Nephron (organoid): ENCODE data around the gene CLIC1.

ENCODE experiments used
- H3K27ac Mint-ChIP-seq, 3 experiments: 2 replicates each; pipeline ENCODE4 v1.8.0; 2020; ENCODE audit warnings: mixed read lengths in 3 of 3, mild to moderate bottlenecking in 2 of 3, moderate library complexity in 1 of 3
- H3K27me3 Mint-ChIP-seq: 2 replicates; pipeline ENCODE4 v1.8.0; 2021; ENCODE audit warnings: low read depth, mild to moderate bottlenecking, moderate library complexity, mixed read lengths
- H3K36me3 Mint-ChIP-seq: 2 replicates; pipeline ENCODE4 v1.8.0; 2020; ENCODE audit warnings: low read depth, mixed read lengths
- H3K4me1 Mint-ChIP-seq: 2 replicates; pipeline ENCODE4 v1.8.0; 2020; ENCODE audit warnings: mixed read lengths
- H3K4me3 Mint-ChIP-seq, 3 experiments: 2 replicates each; pipeline ENCODE4 v1.8.0; 2020; ENCODE audit warnings: mild to moderate bottlenecking in 3 of 3, mixed read lengths in 3 of 3, moderate library complexity in 2 of 3
- H3K9me3 Mint-ChIP-seq: 2 replicates; pipeline ENCODE4 v1.8.0; 2020; ENCODE audit warnings: mixed read lengths
- CTCF ChIP-seq, 3 experiments: fragments of 200-600 bp; sonication (generic); IDR thresholded peaks; one replicate each; pipeline ENCODE4 v1.5.0; 2021; ENCODE audit warnings: antibody characterized with exemption in 3 of 3; ENCODE audit not compliant: unreplicated experiment in 3 of 3

CLIC1 gene

GRCh38 chr6:31760790-31761189, 24.5 kb upstream of the CLIC1 start:
- H3K4me1 Mint-ChIP-seq, result peaks cover 15% of the 10 kb centered on the region
- TF ChIP-seq CTCF (IDR thresholded peaks at IDR 0.05; ENCODE audit: unreplicated experiment in 3 of 3), result no peak
- no peak overlapping the region for H3K27ac Mint-ChIP-seq
- no peaks in the 10 kb centered on the region for H3K9me3 Mint-ChIP-seq
- no peaks in the 10 kb centered on the region for H3K27me3 Mint-ChIP-seq
- H3K36me3 Mint-ChIP-seq, result peaks cover 21% of the 10 kb centered on the region
- H3K4me3 Mint-ChIP-seq, result no peak overlapping the region

- Mint-ChIP-seq H3K4me1 (peaks cover 3% of the 10 kb centered on the region), H3K36me3 (peaks cover 21% of the 10 kb centered on the region), H3K4me3 (no peak overlapping the region), H3K9me3 (no peaks in the 10 kb centered on the region), H3K27me3 (no peaks in the 10 kb centered on the region), H3K27ac (no peak overlapping the region)
- TF ChIP-seq CTCF (IDR thresholded peaks at IDR 0.05; ENCODE audit: unreplicated experiment in 3 of 3), result no peak
These were observed 22.0 kb upstream of the CLIC1 start for GRCh38 chr6:31758281-31758680.

- Mint-ChIP-seq H3K27me3 (no peaks in the 10 kb centered on the region), H3K27ac (no peak overlapping the region), H3K4me3 (no peak overlapping the region)
These were observed 16.5 kb upstream of the CLIC1 start for GRCh38 chr6:31752739-31753319.

GRCh38 chr6:31750411-31751022, 14.2 kb upstream of the CLIC1 start:
- TF ChIP-seq CTCF (IDR thresholded peaks at IDR 0.05; ENCODE audit: unreplicated experiment in 3 of 3), result no peak
- Mint-ChIP-seq H3K4me1 (peaks cover under 1% of the 10 kb centered on the region), H3K27ac (no peak overlapping the region)

More at GRCh38 chr6:31752739-31753319, 16.5 kb upstream of the CLIC1 start:
- Mint-ChIP-seq H3K4me1 (no peaks in the 10 kb centered on the region), H3K9me3 (no peaks in the 10 kb centered on the region), H3K36me3 (no peaks in the 10 kb centered on the region)
- no peak for TF ChIP-seq CTCF (IDR thresholded peaks at IDR 0.05; ENCODE audit: unreplicated experiment in 3 of 3)

DNA sequence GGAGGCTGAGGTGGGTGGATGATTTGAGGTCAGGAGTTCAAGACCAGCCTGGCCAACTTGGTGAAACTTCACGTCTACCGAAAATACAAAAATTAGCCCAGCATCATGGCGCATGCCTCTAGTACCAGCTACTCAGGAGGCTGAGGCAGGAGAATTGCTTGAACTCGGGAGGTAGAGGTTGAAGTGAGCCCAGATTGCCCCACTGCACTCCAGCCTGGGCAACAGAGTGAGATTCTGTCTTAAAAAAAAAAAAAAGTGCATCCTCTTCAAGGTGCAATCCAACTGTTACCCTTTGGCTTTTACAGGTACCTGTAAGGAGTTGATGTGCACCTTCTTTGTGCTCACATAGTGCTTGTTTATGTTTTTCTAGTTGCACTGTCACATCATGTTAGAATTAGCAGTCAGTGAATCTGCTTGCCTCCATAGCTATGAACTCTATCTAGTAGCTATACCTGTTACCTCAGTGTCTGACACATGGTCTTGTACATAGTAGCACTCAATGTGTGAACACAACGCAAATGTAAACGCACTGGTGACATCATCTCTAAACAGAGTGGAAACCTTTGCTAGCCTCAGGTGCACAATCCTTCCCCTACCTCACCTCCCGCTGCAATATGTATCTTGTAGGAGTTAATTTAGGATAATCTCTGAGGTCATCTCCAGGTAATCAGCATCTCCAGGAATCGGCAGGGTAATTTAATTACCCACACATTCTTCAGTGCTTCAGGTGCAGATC, 13.1 kb upstream of the CLIC1 start:
- TF ChIP-seq CTCF (IDR thresholded peaks at IDR 0.05; ENCODE audit: unreplicated experiment in 3 of 3), result no peak
- H3K27ac Mint-ChIP-seq, result no peak overlapping the region
- H3K36me3 Mint-ChIP-seq, result peaks cover 5% of the 10 kb centered on the region
- H3K27me3 Mint-ChIP-seq, result no peaks in the 10 kb centered on the region
- H3K4me3 Mint-ChIP-seq, result no peak overlapping the region
- peaks cover 6% of the 10 kb centered on the region for H3K4me1 Mint-ChIP-seq
- no peaks in the 10 kb centered on the region for H3K9me3 Mint-ChIP-seq

More at GRCh38 chr6:31750411-31751022, 14.2 kb upstream of the CLIC1 start:
- Mint-ChIP-seq H3K27me3 (no peaks in the 10 kb centered on the region), H3K4me3 (no peak overlapping the region), H3K36me3 (peaks cover 5% of the 10 kb centered on the region), H3K9me3 (no peaks in the 10 kb centered on the region)
